ENCODE measurements around the gene ZNF555.

ZNF555 gene

DNA sequence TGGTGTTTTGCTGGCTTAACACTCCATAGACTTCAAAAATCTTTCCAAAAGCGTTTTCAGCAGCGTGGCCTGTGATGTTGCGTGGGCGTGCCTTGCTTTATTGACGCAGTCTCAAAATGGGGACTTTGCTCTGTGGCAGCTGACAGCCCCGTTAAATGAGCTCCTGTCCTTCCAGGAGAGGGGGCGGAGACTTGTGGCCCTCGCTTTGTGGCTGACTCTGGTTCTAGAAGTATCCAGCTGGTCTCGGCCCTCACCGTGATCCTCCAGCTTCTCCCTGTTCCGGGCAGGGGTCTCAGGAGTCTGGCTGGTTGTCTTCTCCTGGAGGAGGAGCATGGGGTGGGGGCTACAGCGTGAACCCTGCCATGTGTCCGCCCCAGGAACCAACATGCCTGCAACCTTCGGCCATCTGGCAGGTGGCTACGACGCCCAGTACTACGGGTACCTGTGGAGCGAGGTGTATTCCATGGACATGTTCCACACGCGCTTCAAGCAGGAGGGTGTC is 30.0 kb upstream of the ZNF555 start:
- Histone ChIP-seq H3K36me3 (ENCODE audit: control insufficient read depth, low read length) (peaks cover 76% of the 10 kb centered on the region), H3K27me3 (ENCODE audit: control insufficient read depth, low read length) (no peaks in the 10 kb centered on the region), H3K9me3 (ENCODE audit: control insufficient read depth, insufficient read depth, low read length) (no peaks in the 10 kb centered on the region), H3F3A (ENCODE audit: control insufficient read depth, insufficient read depth) (no peaks in the 10 kb centered on the region; the same call in 1 of the 2 replicates), H3K9me2 (replicated peaks; ENCODE audit: control insufficient read depth, low read length) (no peaks in the 10 kb centered on the region), H3K27ac (ENCODE audit: low read depth, low read length) (no peak overlapping the region), H3K4me3 (ENCODE audit: low read length) (no peak overlapping the region), H3K4me1 (ENCODE audit: control insufficient read depth, low read length) (no peaks in the 10 kb centered on the region), H3K4me2 (ENCODE audit: low read length) (no peak overlapping the region), H3K79me2 (ENCODE audit: control insufficient read depth, low read length) (no peaks in the 10 kb centered on the region), H4K20me1 (ENCODE audit: control insufficient read depth, insufficient read depth, low read depth, low read length) (no peaks in the 10 kb centered on the region)
- TF ChIP-seq, protein P1, sequence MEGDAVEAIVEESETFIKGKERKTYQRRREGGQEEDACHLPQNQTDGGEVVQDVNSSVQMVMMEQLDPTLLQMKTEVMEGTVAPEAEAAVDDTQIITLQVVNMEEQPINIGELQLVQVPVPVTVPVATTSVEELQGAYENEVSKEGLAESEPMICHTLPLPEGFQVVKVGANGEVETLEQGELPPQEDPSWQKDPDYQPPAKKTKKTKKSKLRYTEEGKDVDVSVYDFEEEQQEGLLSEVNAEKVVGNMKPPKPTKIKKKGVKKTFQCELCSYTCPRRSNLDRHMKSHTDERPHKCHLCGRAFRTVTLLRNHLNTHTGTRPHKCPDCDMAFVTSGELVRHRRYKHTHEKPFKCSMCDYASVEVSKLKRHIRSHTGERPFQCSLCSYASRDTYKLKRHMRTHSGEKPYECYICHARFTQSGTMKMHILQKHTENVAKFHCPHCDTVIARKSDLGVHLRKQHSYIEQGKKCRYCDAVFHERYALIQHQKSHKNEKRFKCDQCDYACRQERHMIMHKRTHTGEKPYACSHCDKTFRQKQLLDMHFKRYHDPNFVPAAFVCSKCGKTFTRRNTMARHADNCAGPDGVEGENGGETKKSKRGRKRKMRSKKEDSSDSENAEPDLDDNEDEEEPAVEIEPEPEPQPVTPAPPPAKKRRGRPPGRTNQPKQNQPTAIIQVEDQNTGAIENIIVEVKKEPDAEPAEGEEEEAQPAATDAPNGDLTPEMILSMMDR (IDR thresholded peaks at IDR 0.05; ENCODE audit: low read depth, low read length, poor library complexity, severe bottlenecking) = no peak
- no peak for TF ChIP-seq EZH2phosphoT487 (IDR thresholded peaks at IDR 0.05; ENCODE audit: borderline replicate concordance, low read length)

DNA sequence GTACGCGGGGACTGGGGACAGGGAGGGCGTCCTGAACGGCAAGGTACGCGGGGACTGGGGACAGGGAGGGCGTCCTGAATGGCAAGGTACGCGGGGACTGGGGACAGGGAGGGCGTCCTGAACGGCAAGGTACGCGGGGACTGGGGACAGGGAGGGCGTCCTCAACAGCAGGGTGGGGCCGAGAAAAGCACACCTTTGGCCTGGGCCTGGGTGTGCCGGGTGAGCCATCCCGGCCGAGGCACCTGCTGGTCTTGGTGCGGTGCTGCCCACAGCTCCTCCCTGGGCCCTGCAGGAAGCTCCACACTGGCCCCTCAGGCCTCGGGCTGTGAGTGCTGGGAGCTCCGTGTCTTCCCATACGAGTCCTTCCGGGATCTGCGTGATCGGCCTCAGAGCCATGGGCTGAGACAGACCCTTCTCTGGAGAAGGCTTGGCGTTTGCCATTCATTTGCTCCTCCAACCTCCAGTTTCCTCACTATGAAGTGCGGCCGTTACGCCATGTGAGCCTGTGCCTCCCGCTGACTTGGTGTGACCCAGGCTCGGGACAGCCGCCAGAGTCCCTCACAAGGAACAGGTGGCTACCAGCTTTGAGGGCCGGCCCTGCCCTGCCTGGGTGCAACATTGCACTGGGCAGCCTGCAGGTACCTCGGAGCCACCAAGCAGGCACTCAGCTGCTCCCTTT is 29.4 kb upstream of the ZNF555 start:
- H3K36me3 ChIP-seq (ENCODE audit: control insufficient read depth, low read length) = peaks cover 70% of the 10 kb centered on the region
- no peaks in the 10 kb centered on the region for H3K9me2 ChIP-seq (replicated peaks; ENCODE audit: control insufficient read depth, low read length)
- H3K4me3 ChIP-seq (ENCODE audit: low read length) = no peak overlapping the region
- H3K4me2 ChIP-seq (ENCODE audit: low read length) = no peak overlapping the region
- H3K79me2 ChIP-seq (ENCODE audit: control insufficient read depth, low read length) = no peaks in the 10 kb centered on the region
- no peak overlapping the region for H3K27ac ChIP-seq (ENCODE audit: low read depth, low read length)
- no peaks in the 10 kb centered on the region for H4K20me1 ChIP-seq (ENCODE audit: control insufficient read depth, insufficient read depth, low read depth, low read length)
- no peaks in the 10 kb centered on the region for H3K4me1 ChIP-seq (ENCODE audit: control insufficient read depth, low read length)
- H3K27me3 ChIP-seq (ENCODE audit: control insufficient read depth, low read length) = no peaks in the 10 kb centered on the region
- no peaks in the 10 kb centered on the region for H3K9me3 ChIP-seq (ENCODE audit: control insufficient read depth, insufficient read depth, low read length)
- no peak for TF ChIP-seq EZH2phosphoT487 (IDR thresholded peaks at IDR 0.05; ENCODE audit: borderline replicate concordance, low read length)
- TF ChIP-seq, protein P1 (IDR thresholded peaks at IDR 0.05; ENCODE audit: low read depth, low read length, poor library complexity, severe bottlenecking) = no peak
- no peaks in the 10 kb centered on the region; the same call in 1 of the 2 replicates for H3F3A ChIP-seq (ENCODE audit: control insufficient read depth, insufficient read depth)

DNA sequence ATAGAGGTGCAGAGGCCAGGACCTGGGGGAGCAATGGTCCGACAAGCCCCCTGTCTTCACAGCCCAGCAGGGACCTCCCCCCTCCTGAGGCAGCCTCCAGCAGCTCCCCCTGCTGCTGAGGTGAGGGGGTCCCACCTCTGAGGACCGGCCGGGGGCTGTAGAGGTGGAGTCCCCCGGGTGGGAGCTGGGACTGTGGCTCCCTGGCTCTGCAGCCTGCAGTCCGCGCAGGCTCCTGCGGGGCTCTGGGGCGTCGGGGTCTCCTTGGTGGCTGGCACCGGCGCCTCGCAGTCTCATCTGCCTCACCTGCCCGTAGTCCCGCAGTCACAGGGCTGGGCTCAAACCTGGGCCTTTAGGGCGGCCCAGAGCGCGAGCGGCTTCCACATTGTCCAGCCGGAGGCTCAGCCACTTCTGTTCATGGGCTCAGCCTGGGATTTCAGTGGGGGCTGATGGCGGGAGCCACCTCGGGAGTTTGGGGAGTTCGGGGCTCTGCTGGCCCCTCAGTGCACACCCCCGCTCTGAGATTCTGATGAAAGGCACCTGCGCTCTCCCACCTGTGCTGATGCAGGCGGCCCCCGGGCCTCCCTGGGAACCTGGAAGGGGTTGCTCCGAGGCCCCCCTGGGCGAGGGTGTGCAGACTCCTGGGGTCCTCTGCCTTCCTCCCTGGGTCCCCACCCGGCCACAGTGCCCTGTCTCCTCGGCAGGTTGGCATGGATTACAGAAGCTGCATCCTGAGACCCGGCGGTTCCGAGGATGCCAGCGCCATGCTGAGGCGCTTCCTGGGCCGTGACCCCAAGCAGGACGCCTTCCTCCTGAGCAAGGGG is 28.7 kb upstream of the ZNF555 start:
- Histone ChIP-seq H3K27me3 (ENCODE audit: control insufficient read depth, low read length) (no peaks in the 10 kb centered on the region), H3K27ac (ENCODE audit: low read depth, low read length) (no peak overlapping the region), H4K20me1 (ENCODE audit: control insufficient read depth, insufficient read depth, low read depth, low read length) (no peaks in the 10 kb centered on the region), H3F3A (ENCODE audit: control insufficient read depth, insufficient read depth) (no peaks in the 10 kb centered on the region; the same call in 1 of the 2 replicates), H3K36me3 (ENCODE audit: control insufficient read depth, low read length) (peaks cover 63% of the 10 kb centered on the region), H3K9me3 (ENCODE audit: control insufficient read depth, insufficient read depth, low read length) (no peaks in the 10 kb centered on the region), H3K4me1 (ENCODE audit: control insufficient read depth, low read length) (no peaks in the 10 kb centered on the region), H3K79me2 (ENCODE audit: control insufficient read depth, low read length) (no peaks in the 10 kb centered on the region), H3K4me2 (ENCODE audit: low read length) (no peak overlapping the region), H3K9me2 (replicated peaks; ENCODE audit: control insufficient read depth, low read length) (no peaks in the 10 kb centered on the region), H3K4me3 (ENCODE audit: low read length) (no peak overlapping the region)
- TF ChIP-seq, protein P1 (IDR thresholded peaks at IDR 0.05; ENCODE audit: low read depth, low read length, poor library complexity, severe bottlenecking) = no peak
- no peak for TF ChIP-seq EZH2phosphoT487 (IDR thresholded peaks at IDR 0.05; ENCODE audit: borderline replicate concordance, low read length)
